HG03066 (cell line): ENCODE data around the gene LGMN.
"Not testable (repeated sequence)": the region's sequence is repeated elsewhere in the genome, so short reads cannot be mapped to it uniquely, and the experiment has no call there.

Experiments
- ATAC-seq: cut with Tn5 transposase; IDR thresholded peaks from one replicate; pipeline ENCODE4 v1.9.1; 2021; ENCODE audit warnings: low read depth; ENCODE audit not compliant: unreplicated experiment

LGMN gene

GRCh38 chr14:92729634-92730358, 18.6 kb downstream of the LGMN start:
- ATAC-seq = peak; percentile 79

GRCh38 chr14:92728759-92729364, 19.6 kb downstream of the LGMN start:
- ATAC-seq = no peak

GRCh38 chr14:92726933-92727262, 21.5 kb downstream of the LGMN start:
- no peak for ATAC-seq

- no peak for ATAC-seq
Observed at GRCh38 chr14:92726135-92726932, 22.1 kb downstream of the LGMN start.

GRCh38 chr14:92724516-92725340, 23.7 kb downstream of the LGMN start:
- ATAC-seq = no peak

- ATAC-seq = no peak
Observed at GRCh38 chr14:92719890-92720323, 28.5 kb downstream of the LGMN start.

- no peak for ATAC-seq
Observed at GRCh38 chr14:92719421-92719820, 29.0 kb downstream of the LGMN start.

- no peak for ATAC-seq
Observed at GRCh38 chr14:92718664-92719063, 29.8 kb downstream of the LGMN start.

GRCh38 chr14:92717571-92718042, 30.8 kb downstream of the LGMN start:
- ATAC-seq = no peak

GRCh38 chr14:92716131-92716530, 32.3 kb downstream of the LGMN start:
- ATAC-seq = no peak

GRCh38 chr14:92714739-92715307, 33.6 kb downstream of the LGMN start:
- ATAC-seq = not testable (repeated sequence)

- ATAC-seq = no peak
Observed at GRCh38 chr14:92712654-92713051, 35.8 kb downstream of the LGMN start.

GRCh38 chr14:92711976-92712653, 36.3 kb downstream of the LGMN start:
- no peak for ATAC-seq

GRCh38 chr14:92710001-92710341, 38.5 kb downstream of the LGMN start:
- ATAC-seq = no peak

- no peak for ATAC-seq
Observed at GRCh38 chr14:92709340-92710000, 39.0 kb downstream of the LGMN start.

- ATAC-seq = no peak
Observed at GRCh38 chr14:92706386-92706785, 42.0 kb downstream of the LGMN start.

- ATAC-seq = no peak
Observed at GRCh38 chr14:92704821-92705220, 43.6 kb downstream of the LGMN start.

GRCh38 chr14:92704036-92704804, 44.2 kb downstream of the LGMN start:
- ATAC-seq = peak; percentile 97

GRCh38 chr14:92703516-92703915, 44.9 kb downstream of the LGMN start:
- no peak for ATAC-seq
